GM19467 (cell line): ENCODE measurements around the gene GOSR1.
"Not testable (repeated sequence)": the region's sequence is repeated elsewhere in the genome, so short reads cannot be mapped to it uniquely, and the experiment has no call there.

Experiments used
- ATAC-seq: cut with Tn5 transposase; IDR thresholded peaks from one replicate; pipeline ENCODE4 v1.9.1; 2021; ENCODE audit warnings: mild to moderate bottlenecking, moderate library complexity; ENCODE audit not compliant: unreplicated experiment

GOSR1 gene

DNA sequence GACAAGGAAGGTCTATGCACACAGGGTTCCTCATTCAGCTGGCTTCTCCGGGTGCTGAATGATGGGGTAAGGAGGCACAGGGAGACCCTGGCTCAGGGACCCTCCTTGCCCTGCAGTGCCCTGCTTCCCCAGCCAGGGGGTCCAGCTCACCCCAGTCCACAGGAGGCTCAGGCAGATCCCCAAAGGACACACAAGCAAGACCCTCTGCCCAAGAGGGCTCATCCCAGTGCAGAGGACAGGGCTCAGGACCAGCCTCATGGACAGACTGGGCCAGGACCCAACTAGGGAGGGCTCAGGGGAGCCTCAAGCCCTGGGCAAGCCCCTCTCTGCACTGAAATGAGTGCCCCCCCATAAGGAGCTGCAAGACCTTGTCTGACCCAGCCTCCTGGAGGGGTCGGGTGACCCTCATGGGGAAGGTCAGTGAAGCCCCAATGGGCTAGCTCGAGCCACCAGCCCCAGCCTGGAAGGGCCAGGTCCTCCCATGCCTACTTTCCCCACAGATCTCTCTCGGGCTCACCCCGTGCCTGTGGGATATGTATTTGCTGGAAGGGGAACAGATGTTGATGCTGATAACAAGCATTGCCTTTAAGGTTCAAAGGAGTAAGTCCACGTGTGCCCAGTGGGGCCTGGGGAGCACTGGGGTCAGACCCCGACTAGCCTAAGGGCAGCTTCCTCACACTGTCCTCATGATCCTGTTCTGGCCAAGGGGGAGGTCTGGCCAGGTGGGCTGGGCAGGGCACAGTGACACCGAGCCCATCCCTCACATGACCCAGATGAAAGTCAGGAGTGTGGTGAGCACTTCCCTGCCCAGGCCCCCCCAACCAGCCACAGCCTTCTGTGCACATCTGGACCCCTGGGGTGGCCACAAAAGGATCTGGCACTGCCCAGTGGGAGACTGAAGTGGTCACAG is 83.2 kb downstream of the GOSR1 start:
- not testable (repeated sequence) for ATAC-seq

- ATAC-seq: not testable (repeated sequence)
Observed at GRCh38 chr17:30561766-30562165, 84.6 kb downstream of the GOSR1 start.

DNA sequence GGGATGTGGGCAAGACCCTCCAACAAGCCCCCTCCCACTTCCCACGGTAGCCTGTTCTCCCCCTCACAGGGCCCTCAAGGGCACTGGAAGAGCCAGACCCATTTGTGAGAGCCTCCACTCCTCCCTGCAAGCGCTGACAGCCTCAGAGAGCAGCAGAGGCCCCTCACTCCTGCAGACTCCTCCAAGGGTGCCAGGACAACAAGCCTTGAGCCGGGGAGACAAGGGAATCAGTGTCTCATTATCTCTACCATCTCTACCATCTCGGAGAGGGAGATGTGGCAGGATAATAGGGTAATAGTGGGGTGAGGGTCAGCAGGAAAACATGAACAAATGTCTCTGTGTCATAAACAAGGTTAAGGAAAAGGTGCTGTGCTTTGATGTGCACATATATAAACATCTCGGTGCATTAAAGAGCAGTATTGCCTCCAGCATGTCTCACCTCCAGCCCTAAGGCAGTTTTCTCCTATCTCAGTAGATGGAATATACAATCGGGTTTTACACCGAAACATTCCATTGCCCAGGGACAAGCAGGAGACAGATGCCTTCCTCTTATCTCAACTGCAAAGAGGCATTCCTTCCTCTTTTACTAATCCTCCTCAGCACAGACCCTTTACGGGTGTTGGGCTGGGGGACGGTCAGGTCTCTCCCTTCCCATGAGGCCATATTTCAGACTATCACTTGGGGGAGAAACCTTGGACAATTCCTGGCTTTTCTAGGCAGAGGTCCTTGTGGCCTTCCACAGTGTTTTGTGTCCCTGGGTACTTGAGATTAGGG is 86.1 kb downstream of the GOSR1 start:
- not testable (repeated sequence) for ATAC-seq

GRCh38 chr17:30563905-30564390 is 86.7 kb downstream of the GOSR1 start:
- ATAC-seq: not testable (repeated sequence)

DNA sequence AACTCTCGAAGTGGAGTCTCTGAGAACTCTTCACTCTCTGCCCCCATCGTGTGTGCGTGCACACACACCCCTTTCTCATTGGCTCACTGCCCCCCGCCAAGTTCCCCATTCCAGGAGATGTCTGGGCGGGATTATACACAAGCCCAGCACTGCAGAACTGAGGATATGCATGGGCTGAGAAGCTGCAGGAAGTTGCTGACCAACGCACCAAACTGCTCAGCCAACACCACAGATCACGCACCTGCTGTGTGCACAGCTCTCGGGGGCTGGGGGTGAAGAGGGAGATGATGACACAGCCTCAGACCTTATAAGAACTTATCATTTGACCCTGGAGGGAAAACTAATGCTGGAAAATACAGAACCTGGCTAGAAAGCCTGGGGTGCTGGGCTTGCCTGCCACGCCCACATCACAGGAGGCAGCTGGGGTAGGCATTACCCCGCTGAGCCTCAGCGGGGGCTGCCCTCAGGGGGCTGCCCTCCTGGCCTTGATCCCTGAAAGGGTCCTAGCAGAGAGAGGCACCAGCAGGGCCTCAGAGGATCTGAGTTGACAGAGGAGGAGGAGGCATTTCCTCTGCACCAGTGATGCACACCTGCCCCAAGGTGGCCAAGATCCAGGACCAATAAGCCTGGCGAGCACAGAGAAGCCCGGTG is 87.3 kb downstream of the GOSR1 start:
- ATAC-seq: not testable (repeated sequence)

- ATAC-seq: no peak
Observed at GRCh38 chr17:30565073-30565935, 88.1 kb downstream of the GOSR1 start.

DNA sequence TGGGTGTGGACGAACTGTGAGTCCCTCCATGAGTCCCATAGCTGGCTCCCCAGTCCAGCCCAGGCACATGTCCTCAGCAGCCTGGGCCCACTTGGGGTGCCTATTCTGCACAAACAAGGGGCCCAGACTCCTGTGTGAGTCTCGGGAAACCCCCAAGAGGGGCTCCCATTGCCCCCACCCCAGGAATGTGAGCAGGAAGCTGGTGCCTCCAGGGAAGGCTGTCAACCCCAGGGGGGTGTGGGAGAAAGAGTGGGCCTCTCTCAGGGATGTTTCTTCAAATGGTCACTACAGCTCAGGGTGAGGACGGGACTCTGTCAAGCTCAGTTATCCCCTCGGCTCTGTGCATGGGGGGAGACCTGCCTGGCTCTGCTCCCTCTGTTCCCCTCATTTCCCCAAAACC is 88.9 kb downstream of the GOSR1 start:
- ATAC-seq: not testable (repeated sequence)

- ATAC-seq: not testable (repeated sequence)
Observed at GRCh38 chr17:30566516-30567225, 89.5 kb downstream of the GOSR1 start.

DNA sequence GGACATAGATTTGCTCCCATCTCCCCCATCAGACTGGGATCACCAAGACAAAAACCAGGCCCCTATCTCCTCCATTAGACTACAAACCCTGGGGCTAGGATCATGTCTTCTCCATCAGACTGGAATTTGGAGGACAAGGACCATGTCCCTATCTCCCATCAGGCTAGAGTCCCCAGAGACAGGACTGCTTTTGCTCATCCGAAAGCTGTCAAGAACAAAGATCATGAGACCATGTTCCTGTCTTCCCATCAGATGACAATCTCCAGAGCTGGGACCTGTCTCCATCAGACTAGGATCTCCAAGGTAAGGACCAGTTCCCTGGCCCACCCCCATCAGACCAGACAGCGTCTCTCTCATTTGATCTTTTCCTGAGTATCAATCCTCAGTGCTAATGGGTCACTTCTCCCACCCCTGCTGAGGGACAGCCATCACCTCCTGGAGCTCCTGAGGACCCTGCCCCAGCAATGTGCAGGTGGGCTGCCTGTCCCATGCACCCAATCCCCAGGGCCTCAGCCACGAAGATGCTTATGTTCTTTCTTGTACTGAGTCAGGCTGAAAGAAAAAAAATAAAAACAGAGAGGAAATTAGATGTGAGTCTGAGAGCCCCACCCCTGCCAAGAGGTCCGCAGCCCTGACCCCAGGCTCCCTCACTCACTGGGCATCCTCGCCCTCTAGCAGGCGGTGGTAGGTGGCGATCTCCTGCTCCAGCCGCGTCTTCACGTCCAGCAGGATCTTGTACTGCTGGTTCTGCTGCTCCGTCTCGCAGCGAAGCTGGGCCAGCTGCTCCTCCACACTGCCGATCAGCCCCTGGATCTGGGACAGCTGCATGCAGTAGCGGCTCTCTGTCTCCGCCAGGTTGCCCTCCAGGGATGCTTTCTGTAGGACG is 90.3 kb downstream of the GOSR1 start:
- ATAC-seq: no peak

- no peak for ATAC-seq
Observed at GRCh38 chr17:30568117-30568430, 90.9 kb downstream of the GOSR1 start.

DNA sequence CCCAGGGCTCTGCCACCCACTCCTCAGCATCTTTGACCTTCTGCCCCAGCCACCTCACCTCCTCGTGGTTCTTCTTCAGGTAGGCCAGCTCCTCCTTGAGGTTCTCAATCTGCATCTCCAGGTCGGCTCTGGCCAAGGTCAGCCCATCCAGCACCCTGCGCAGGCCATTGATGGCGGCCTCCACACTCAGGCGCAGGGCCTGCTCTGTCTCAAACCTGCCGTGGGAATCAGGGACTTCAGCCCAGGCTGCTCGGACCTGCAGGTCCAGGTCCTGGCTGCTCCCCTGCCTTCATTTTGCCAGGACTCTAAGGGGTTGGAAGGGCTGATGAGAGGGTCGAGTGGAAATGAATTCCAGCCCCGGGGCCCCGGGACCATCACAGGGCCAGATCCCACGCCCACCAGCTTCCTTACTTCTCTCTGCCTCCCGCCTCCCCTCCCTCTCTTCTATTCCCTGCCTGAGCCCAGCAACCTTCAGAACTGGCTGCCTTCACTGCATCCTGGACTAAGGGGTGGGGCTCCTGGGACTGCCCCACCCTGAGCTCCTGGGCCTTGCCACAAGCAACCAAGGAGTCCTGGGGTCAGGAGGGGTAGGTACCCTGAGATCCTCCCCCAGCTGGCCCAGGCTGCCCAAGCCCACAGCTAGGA is 92.4 kb downstream of the GOSR1 start:
- ATAC-seq: not testable (repeated sequence)

GRCh38 chr17:30570191-30570590 is 93.0 kb downstream of the GOSR1 start:
- ATAC-seq: no peak

GRCh38 chr17:30570596-30571265 is 93.5 kb downstream of the GOSR1 start:
- ATAC-seq: no peak

- not testable (repeated sequence) for ATAC-seq
Observed at GRCh38 chr17:30571404-30571803, 94.2 kb downstream of the GOSR1 start.

- ATAC-seq: no peak
Observed at GRCh38 chr17:30571921-30572320, 94.7 kb downstream of the GOSR1 start.

GRCh38 chr17:30572651-30573554 is 95.7 kb downstream of the GOSR1 start:
- not testable (repeated sequence) for ATAC-seq
